HG02678 (cell line): ENCODE data around the gene PIGR.
"Not testable (repeated sequence)": the region's sequence is repeated elsewhere in the genome, so short reads cannot be mapped to it uniquely, and the experiment has no call there.

Experiments used
- ATAC-seq: cut with Tn5 transposase; IDR thresholded peaks from one replicate; pipeline ENCODE4 v1.9.1; 2021; ENCODE audit warnings: mild to moderate bottlenecking, moderate library complexity; ENCODE audit not compliant: unreplicated experiment

The PIGR gene

GRCh38 chr1:206937425-206937824 lies 8.8 kb downstream of the PIGR start:
- ATAC-seq, result no peak

DNA sequence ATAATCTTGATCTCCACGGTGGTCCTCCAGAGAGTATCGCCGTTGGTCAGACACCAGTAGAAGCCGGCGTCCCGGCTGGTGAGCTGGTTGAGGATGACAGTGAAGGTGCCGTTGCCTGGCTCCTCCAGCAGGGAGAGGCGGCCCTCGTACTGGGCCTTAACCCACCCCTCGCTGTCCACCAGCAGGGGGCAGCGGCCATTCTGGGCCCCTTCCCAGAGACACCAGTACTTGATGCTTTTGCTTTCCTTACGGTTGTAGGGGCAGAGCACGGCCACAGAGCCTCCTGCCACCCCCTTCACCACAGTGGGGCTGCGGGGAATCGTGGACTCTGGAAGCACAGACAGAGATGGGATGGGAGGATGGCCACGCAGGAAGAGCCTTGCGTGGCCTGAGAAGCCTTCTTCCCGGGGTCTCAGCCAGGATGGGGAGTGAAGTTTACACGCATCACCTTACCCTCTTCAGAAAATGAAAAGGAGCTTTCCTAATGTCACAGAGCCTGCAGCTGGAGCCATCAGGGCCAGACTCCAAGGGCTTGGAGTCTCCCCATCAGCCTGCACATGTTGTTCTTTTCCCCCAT lies 10.7 kb downstream of the PIGR start:
- peak; percentile 30 for ATAC-seq

DNA sequence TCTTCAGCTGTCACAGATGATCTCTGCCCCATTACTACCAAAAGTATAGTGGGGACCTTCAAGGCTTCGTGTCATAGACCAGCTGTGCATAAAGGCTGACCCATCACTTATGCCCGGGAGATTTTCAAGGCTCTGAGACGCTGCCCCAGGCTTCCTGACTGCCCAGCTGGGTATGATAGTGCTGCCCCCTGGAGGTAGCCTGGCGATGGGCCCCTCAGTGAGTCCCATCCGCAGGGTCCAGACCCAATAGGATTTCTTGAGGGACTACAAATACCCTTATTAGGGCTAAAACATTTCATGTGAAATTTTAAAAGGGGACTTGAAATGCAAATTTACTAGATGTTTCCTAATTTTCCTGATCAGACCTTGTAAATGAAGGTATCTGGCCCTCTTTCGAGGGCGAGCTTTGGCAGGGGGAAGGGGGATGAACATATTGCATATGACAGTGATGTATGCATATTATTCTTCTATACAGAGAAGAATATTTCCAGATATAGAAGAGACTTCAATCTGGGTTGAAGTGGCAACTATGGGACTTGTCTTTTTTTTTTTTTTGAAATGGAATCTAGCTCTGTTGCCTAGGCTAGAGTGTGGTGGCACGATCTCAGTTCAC lies 12.8 kb downstream of the PIGR start:
- ATAC-seq, result peak; percentile 26

- ATAC-seq, result no peak
These were observed 14.1 kb downstream of the PIGR start for GRCh38 chr1:206932177-206932576.

DNA sequence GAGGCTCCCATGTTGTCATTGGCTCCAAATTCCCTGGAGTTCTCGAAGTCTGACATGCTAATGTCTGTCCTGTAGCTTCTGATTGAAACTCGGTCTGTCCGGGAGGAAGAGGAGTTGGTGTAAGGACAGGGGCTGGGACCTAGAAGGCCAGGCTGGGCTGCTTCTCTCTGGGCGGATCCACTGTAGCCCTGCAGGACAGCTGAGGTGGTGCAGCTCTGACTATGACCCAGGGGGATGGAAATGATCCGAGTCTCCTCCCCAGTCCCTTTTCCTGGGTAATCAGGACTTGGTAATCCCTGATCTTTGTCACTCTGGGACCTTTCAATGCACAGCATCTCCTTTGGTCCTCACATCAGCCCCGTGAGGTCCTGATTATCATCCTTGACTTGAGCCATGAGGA lies 14.6 kb downstream of the PIGR start:
- no peak for ATAC-seq

- peak; percentile 70 for ATAC-seq
These were observed 16.0 kb downstream of the PIGR start for GRCh38 chr1:206930210-206930798.

DNA sequence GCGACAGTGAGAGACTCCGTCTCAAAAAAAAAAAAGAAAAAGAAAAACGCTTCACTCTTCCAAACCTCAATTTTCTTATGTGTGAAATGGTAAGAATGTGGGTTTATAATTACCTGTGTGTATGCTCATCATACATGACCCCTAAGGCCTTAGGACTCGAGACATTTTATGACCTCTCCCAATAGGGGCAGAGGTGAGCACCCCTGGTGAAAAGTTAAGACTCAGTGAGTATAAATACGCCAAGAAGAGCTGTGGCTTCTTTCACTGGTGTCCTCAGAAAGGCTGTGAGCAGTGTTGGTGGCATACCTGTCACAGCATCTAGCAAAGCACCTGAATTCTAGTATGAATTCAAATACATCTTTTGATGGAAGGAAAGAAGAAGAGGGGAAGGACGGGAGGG lies 16.7 kb downstream of the PIGR start:
- ATAC-seq, result no peak

DNA sequence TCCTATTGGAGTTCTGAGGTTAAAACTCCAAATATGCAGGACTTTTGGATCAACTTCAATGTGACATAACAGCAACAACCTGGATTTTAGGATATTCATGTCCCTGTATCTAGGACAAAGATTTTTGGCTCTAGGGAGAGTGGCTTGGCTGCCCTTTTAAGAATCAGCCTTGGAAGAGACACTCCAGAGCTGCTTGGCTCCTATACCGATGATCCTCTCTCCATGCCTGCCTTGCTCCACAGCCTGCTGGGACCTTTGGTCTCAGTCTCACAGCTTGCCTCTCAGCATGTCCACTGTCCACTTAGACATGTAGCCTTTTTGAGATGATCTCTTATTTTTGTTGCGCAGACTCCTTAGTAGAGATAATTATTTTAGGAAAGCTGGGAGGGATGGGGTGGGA lies 20.0 kb downstream of the PIGR start:
- ATAC-seq, result no peak

GRCh38 chr1:206925106-206925736 lies 21.0 kb downstream of the PIGR start:
- peak; percentile 49 for ATAC-seq

DNA sequence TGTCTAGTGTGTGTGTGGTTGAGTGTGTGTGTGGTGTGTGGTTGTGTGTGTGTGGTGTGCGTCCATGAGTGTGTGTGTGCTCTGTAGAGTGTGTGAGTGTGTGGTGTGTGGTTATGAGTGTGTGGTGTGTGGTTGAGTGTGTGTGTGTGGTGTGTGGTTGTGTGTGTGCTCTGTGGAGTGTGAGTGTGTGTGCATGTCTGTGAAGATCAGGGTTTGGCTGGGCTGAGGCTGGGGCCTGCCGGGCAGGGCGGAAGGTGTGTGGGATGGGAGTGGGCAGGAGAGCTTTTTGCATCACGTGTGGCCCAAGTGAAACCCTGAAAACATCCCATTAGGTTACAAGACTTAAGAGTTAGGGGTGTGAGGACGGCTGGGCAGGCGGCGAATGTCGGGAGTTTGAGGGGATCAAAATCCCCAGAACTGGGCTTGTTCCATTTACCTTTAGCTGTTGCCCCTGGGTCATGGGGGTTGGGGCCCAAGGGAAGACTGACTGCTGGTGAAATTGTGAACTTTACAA lies 21.6 kb downstream of the PIGR start:
- peak; percentile 20 for ATAC-seq

DNA sequence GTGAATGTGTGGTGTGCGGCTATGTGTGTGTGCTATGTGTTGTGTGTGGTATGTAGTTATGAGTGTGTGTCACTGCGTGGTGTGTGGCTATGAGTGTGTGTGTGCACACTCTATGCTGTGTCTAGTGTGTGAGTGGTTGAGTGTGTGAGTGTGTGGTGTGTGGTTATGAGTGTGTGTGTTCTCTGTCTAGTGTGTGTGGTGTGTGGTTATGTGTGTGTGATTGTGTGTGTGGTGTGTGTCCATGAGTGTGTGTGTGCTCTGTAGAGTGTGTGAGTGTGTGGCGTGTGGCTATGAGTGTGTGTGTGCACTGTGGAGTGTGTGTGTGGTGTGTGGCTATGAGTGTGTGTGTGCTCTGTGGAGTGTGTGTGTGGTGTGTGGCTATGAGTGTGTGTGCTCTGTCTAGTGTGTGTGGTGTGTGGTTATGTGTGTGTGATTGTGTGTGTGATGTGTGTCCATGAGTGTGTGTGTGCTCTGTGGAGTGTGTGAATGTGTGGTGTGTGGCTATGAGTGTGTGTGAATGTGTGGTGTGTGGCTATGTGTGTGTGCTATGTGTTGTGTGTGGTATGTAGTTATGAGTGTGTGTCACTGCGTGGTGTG lies 22.2 kb downstream of the PIGR start:
- not testable (repeated sequence) for ATAC-seq

- ATAC-seq, result peak; percentile 58
These were observed 23.0 kb downstream of the PIGR start for GRCh38 chr1:206923009-206923960.

- ATAC-seq, result no peak
These were observed 23.7 kb downstream of the PIGR start for GRCh38 chr1:206922524-206922923.

GRCh38 chr1:206921772-206922265 lies 24.4 kb downstream of the PIGR start, which contains the start of gene FCMR:
Gene FCMR, minus strand, starts transcription at chr1:206921941. Its CDS starts 87 bp downstream, at chr1:206921854.
- no peak for ATAC-seq

DNA sequence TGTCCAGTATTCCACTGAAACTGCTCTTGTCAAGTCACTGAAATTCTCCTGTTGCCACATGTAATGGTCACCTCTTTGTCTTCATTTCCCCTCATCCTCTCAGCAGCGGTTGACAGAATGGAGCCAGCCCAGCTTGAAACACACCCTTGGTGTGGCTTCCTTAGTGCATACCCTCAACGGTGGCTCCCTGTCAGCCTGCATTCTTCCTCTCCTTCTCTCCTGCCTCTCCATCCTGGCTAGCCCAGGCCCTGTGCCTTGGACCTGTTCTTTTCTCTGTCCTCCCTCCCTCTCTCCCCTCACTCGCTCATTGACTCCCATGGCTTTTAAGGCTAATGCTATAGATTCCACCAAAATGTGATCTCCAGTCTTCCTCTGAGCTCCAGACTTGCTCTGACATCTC lies 28.2 kb downstream of the PIGR start:
- no peak for ATAC-seq

DNA sequence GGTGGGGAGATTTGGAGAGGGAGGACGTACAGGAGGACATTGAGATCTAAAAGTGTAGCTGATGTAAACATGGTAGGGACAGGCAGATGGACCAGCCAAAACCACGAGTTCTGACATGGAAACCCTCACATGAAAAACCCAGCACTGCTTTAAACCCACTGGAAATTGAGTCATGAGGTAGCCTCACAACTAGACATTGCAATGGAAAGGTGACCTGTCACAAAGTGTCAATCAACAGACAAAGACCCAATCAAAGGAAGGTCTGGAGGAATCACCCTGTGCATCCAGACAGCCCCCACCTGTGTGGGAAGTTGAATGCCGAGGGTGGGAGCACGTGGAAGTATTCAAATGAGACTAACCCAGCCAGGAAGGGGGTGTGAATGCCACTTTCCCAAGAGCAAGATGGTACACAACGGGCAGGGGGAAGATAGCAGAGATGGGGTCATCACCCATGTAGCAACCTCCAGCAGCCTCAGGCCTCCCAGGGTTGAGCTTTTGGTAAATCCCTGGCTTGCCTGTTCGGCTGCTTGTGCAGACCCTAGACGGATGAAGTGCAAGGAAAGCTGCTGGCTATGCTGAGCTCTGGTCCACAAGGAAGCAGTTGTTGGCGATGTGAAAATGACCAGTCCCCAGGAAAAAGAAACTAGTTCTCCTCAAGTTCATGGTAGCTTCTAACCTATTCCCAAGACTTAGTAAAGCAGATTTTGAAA lies 30.1 kb downstream of the PIGR start:
- no peak for ATAC-seq

DNA sequence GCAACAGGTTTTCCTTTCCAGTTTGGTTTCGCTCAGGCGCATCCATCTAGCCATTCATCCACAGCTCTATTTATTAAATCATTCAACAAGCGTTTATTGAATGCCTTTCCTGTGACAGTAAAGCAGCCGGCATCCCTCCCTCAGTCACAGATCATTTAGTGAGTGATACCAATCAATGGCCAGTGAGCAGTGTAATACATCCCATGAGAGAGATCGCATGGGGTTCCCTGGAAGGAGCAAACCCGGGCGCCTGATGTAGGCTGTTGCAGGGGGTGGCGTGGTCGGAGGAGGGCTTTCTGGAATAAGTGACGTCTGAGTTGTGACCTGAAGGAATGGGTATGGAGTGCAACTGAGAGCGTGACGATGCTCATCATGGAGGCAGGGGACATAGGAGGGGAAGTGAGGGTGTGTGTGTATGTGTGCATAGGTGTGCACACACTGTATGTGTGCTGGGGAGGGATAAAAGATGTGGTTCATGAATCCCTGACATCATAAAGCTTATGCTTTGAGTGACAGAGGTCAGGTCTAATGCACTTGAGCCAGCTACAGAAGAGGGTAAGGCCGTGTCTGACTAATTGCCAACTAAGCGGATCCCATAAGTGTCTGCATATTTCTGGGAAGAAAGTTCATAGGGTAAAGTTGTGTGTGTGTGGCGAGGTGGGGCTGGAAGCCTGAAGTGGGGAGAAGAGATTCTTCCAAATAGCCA lies 31.1 kb downstream of the PIGR start:
- ATAC-seq, result no peak

GRCh38 chr1:206913766-206914537 lies 32.3 kb downstream of the PIGR start:
- ATAC-seq, result no peak
